GM21825 (cell line): ENCODE data around the gene HMOX2.
A peak's percentile ranks its signal among the peaks of the same experiment; 100 is the strongest.

ENCODE experiments used
- ATAC-seq: cut with Tn5 transposase; IDR thresholded peaks from one replicate; pipeline ENCODE4 v1.9.1; 2021; ENCODE audit warnings: mild to moderate bottlenecking, moderate library complexity; ENCODE audit not compliant: unreplicated experiment

HMOX2 gene

DNA sequence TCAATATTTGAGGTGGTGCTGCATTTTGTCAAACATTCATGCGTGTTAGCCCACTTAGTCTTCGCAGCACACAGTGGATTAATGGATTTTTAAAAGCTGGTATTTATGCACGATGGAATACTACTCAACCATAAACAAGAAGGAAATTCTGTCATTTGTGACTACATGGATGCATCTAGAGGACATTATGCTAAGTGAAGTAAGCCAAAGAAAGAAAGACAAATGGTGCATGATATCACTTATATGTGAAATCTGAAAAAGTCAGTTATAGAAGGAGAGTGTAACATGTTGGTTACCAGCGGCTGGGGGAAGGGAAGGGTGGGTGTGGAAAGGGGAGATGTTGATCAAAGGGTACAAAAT is 23.0 kb downstream of the HMOX2 start:
- no peak for ATAC-seq

DNA sequence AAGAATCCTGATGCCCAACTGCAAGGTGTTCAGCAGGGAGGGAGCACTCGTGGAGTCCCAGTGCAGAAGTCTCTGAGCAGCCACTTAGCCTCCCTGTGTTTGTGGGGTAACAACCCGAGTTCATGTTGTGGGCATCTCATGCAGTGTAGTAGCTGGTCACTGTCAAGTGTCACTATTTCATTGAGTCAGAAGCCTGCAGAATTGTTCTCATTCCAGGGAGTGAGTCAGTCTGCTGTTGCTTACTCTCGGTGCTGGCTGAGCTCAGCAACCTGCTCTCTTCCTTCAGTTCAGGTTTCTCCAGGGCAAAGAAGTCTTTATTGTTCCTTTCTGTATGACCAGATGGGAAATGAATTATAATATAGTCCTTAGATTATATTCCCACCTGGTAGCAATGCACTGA is 24.1 kb downstream of the HMOX2 start:
- no peak for ATAC-seq

DNA sequence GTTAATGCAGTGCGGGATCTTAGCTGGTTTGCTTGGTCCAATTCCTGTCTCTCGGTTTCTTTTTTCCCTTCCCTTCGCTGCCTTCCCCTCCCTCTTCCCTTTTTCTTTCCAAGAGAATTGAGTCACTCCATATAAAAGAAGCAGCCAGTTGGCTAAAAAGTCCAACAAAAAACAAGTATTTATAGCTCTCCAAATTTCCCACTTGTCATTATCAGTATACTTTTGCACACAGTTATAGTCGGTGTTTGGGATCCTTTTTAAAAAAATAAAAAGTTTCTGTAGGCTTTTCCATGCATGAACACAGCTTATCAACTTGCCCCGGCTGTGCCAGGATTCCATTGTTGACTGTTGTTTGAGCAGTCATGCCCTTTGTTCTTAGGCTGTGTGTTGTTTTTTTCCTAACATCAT is 24.9 kb downstream of the HMOX2 start:
- no peak for ATAC-seq

DNA sequence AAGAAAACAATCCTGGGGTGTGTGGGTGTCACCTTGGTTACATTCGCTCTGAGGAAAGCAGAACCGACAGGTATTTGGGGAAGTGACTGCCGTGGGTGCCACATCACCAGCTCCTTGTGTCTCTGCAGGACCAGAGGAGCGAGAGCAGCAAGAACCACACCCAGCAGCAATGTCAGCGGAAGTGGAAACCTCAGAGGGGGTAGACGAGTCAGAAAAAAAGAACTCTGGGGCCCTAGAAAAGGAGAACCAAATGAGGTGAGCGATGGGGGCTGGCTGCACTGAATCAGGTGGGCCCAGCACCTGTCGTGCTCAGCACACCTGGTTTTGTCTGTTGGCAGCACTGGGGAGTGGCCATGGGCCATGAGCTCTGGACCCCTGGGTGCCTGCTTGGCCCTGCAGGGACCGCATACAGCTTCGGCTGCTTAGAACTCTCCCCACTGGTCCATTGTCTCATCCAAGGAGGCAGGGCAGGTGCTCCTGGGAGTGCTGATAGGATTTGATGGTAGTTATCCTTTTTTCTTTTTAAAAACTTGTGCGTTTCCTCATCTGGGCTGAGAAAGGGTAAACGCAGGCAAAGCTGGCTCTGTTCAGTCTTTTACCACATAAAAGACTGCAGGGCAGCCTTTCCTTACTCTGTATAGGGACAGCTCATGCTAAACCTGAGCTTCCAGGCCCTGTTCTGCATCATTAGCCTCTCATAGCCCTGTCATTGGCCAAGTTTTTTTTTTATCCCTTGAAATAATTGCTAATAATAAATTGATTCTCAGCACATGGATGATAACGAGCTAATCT is 29.4 kb downstream of the HMOX2 start:
- peak; percentile 79 for ATAC-seq

DNA sequence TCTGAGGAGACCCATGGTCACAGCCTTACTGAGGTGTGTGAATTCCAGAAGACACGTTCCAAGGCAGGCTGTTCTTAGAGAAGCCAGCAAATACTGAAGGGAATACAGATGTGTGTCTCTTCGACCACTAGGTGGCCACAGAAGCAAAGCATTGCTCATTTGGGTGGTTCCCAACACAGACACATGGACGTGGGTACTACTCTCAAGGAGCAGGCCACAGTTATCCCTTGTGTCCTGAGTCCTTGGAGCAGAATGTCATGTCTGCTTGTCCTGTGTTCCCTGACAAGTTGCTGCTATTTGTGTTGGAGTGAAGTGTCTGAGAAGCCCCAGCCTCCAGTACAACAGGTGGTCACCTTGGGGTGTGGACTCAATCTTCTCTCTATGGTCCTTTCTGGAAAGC is 30.3 kb downstream of the HMOX2 start:
- no peak for ATAC-seq

DNA sequence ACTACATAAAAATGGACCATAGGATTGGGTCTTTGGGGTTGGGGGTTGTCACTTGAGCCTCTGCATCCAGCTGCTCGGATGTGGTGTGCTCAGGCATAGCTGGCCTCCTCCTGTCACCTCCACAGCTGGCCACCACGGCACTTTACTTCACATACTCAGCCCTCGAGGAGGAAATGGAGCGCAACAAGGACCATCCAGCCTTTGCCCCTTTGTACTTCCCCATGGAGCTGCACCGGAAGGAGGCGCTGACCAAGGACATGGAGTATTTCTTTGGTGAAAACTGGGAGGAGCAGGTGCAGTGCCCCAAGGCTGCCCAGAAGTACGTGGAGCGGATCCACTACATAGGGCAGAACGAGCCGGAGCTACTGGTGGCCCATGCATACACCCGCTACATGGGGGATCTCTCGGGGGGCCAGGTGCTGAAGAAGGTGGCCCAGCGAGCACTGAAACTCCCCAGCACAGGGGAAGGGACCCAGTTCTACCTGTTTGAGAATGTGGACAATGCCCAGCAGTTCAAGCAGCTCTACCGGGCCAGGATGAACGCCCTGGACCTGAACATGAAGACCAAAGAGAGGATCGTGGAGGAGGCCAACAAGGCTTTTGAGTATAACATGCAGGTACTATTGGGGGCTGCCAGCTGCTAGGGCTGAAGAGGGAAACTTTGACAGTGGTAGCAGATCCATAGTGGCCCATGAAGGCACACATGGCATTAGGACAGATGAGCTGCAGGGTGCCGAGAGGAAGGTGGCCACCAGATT is 31.6 kb downstream of the HMOX2 start:
- no peak for ATAC-seq

DNA sequence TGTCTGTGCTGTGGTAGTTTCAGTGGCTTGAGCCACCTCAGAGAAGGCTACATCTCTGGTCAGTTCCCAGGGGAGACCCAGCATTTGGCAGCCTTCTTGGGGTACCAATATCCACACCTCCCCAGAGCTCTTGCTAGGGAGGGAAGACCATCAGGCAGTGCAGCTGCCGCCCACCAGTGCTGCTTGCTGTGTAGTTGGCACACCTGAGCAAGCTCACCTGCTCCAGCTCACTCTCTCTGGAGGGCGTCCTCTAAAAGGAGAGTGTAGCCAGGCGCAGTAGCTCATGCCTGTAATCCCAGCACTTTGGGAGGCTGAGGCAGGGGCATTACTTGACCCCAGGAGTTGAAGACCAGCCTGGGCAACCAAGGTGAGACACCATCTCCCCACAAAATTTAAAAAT is 32.6 kb downstream of the HMOX2 start:
- no peak for ATAC-seq

DNA sequence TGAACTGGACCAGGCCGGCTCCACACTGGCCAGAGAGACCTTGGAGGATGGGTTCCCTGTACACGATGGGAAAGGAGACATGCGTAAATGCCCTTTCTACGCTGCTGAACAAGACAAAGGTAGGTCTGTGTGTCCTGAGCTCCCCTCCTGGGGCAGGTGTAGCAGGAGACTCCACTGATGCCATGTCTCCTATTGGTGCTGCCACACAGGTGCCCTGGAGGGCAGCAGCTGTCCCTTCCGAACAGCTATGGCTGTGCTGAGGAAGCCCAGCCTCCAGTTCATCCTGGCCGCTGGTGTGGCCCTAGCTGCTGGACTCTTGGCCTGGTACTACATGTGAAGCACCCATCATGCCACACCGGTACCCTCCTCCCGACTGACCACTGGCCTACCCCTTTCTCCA is 33.2 kb downstream of the HMOX2 start:
- ATAC-seq = no peak

DNA sequence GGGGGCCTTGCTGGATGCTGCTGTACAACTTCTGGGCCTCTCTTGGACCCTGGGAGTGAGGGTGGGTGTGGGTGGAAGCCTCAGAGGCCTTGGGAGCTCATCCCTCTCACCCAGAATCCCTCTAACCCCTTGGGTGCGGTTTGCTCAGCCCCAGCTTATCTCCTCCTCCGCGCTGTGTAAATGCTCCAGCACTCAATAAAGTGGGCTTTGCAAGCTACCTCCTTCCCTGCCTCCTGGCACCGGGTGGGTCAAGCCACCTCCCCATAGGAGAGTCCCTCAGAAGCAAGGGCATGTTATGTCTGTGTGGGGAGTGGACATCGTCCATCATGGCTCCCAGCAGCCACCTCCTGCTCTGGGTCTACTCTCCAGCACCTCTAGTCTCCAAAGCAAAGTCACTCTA is 33.9 kb downstream of the HMOX2 start:
- no peak for ATAC-seq

DNA sequence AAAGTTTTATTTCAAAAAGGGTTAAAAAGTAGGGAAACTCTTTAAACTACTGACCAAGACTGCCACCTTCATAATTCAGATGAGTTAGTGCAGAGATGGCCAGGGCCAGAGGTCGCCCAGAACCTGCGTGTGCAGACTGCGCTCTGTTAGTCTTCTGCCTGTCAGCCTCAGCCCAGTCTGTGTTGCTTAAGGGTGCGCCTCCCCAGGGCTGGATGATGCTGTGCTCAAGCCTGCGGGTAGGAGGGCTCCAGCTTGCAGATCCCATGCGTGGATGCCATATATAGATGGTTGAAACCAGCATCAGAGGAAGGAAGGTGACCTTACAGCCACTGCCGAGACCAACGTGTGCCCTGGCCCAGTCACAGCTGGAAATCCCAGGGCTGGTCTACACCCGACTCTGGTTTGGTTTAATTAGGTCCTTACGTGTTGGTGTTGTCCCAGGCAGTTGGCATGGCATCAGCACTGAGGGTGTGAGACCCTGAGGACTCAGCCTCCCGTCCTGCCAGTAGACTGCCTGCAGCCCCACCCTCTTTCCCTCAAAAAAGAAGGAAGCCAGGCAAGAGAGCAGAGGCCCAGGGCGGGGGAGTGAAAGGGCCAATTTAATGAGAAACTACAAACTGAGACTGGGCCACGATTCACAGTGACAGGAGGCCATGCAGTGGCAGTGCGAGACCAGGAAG is 34.7 kb downstream of the HMOX2 start:
- no peak for ATAC-seq

DNA sequence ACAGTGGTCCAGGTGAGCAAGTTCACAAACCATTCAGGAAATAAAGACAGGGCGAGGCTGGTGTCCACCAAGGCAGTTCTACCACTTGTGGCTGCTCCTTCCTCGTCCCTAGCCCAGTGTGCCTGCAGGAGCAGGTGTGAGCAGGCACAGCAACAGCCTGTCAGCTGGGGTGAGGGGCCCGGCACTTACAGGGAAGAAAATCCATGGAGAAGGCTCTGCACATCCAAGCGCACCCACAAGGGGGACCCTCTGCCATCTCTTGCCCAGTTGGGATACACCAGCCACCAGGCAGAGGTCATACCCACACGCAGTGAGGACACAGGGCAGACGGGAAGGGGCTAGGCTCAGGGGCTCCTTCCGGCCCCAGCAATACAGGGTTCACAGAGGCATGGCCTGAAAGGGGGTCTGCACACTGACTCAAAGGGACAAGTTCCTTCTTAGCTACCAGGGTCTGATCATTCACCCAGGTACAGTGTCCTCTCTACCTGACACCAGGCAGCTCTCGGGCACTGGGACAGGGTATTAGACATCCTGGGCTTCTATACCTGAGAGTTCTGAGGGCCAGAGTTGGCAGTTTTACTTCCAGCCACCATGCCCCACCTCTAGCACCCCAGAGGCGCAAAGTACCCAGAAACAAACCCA is 35.4 kb downstream of the HMOX2 start:
- ATAC-seq = no peak

DNA sequence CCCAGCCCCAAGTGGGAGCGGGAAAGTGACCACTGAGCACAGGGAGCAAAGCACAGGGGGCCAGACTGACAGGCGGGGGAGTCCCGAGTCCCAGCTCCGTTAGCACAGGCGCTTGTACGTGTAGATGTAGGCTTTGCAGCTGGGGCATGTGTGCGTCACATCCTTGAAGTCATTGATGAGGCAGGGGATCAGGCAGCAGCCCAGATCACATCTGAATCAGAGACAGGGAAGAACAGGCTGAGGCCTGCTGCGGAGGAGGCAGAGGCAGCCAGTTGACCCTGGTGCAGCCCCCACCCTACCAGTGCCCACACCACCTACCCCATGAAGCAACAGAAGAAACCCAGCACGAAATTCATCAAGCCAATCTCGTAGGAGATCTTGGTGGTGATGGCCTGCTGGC is 36.3 kb downstream of the HMOX2 start:
- ATAC-seq = no peak

DNA sequence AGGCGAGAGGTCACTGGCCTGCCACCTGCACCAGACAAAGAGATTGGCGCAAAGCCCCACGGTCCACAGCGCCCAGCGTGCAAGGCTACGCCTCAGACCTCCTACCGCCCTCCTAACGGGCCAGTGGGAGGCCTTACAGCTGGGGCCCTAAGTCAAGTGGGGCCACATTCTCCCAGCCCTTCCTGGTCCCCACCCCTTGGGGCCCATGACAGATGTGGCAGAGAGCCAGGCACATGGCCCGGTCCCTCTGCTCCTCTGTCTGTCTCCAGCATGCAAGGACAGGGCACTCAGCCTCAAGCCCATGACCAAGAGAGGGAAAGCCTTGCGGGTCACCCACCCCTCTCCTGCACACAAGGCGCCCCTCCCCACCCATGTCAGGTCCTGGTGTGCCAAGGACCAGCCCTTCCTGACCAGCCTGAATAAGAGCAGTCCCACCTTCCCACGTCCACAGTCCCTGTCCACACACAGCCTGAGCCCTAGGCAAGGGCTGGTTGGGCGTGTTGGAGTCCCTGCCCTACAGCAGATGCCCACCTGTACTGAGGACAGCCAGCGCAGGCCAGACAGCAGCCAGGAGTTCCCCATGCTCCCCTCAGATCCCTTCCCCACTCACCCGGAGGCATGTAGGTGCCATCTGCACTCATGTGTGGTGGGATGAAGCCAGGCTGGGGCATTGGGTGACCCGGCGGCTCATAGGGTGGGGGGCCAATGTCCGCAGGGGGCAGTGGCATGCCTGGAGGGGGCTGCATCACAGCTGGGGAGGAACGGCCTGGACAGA is 37.1 kb downstream of the HMOX2 start:
- ATAC-seq = no peak

DNA sequence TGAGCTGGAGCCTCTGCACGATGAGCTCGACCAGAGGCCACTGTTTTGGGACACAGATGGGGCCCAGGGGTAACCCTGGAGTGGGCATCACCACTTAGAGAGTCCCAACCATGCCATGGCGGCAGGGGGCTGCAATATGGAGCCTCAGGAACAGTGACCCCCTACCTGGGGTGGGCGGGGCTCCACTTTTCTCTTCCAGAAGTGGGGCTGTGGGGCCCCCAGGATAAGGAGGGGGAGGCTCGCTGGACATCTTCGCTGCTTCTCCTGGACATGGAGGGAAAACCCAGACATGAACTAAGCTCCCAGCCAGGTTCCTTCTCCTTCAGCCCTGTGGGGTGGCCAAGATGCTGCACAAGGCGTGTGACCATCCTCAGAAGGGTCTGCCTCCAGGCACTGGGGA is 37.7 kb downstream of the HMOX2 start:
- ATAC-seq = no peak

DNA sequence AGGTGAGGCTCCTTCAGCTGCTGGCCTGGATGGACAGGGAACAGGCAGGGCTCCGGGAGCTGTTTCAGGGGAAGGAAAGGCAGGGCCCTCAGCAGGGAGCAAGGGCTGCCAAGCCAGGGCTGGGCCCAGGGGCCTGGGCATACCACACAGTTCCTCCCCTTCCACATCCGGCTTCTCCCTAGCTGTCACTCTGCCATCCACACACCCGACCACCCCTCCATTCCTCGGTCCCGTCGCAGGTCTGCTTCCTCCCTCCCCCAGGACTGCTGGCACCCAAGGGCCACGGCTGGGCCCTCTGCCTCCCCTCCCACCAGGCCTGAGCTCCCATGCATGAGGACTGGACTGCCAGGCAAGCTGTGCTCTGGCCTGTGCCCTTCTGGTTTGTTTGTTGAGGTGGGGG is 38.4 kb downstream of the HMOX2 start:
- no peak for ATAC-seq

DNA sequence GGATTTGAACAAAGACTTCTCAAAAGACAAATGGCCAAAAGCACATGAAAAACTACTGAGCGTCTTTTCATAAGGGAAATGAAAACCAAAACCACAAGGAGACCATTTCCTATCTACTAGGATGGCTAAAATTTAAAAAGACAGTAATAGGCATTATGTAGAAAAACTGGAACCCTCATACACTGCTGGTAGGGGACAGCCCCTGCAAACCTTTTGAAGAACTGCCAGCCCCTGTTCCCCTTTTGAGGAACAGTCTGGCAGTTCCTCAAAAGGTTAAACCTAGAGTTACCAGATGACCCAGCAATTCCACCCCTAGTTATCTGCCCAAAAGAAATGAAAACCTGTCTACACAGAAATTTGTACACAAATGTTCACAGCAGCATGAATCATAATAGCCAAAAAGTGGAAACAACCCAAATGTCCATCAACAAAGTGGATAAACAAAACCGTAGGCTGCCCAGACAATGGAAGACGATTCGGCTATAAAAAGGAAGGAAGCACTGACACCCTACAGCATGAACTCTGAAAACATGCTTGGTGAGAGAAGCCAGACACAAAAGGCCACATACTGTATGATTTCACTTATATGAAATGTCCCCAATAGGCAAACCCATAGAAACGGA is 39.5 kb downstream of the HMOX2 start:
- peak; percentile 57 for ATAC-seq

DNA sequence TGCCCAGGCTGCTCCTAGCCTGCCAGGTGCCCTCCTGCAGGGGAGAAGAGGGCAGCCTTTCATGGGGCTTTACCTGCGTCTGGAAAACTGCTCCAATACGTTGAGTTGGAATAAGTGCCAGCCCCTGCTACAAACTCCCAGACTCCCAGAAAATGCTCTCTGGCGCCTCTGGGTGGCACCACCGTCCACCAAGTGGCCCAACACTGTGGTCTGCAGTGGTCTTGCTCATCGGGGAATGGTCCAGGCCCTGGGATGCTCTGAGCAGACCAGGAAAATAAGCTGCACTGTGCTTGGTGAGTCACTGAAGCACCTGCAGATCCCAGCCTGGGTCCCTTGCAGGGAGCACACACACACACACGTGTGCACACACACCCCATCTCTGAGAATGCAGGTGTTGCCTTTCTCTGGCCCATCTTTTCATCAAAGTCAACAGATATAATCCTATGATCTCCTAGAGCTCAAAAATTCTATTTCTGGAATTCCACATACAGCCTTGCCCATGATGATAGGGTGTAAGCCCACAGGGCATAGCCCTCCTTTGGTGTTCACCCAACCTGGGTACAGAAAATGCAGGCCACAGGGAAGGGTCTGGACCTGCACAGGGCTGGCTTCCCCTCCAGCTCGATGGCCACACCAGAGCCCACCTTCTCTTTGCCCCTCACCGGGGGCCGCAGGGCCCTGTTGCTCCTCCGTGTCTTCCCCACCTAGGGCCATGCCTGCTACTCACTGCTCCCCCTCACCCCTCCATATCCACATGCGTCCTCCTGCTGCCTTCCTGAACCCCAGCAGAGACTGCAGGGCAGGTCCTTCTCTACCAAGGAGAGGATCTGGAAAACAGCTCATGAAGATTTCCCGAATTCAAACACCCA is 41.8 kb downstream of the HMOX2 start:
- ATAC-seq = no peak

DNA sequence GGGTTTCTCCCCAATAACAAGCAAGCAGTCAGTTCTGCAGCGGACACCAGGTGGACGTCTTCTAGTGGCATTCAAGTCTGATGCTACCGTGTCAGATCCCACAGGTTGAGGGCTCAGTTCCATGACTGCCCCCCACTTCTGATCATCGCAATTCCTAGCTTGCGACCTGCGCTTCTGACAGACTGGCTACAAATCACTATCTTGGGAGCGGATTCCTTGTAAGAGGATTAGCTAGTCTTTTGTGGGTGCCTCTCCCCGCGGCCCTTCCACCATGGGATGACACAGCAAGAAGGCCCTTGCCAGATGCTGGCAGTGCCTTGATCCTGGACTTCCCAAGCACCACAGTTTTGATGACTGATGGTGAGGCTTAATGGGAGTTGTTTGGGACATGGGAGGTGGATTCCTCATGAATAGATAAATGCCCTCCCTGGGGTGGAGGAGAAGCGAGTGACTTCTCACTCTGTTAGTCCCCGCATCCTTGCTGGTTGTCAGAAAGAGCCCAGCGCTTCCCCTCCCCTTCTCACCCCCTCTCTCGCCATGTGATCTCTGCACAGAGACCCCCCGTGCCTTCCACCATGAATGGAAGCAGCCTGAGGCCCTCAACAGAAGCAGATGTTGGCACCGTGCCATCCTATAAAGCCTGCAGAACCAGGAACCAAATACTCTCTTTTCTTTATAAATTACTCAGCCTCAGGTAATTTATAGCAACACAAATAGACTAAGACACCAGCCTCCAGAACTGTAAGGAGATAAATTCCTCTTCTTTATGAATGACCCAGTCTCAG is 43.3 kb downstream of the HMOX2 start:
- no peak for ATAC-seq

DNA sequence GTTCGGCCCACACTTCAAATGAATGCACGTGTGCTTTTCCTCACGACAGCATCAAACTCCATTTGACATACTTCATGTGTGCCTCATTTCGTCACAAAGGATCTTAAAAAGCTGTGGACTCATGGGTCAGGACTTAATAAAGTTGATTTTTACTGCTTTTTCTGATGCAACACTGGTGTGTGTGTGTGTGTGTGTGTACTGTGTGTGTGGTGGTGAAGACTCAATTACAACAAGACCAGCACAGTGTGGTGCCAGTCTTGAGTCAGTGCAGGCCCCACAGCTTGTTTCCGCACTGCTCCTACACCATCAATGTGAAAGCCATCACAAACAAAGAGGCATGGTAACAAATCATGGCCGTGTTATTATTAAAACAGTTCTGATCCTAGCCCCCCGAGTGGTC is 44.7 kb downstream of the HMOX2 start:
- ATAC-seq = no peak
